ENCODE results near the gene CCDC88C.

- no peak for TF ChIP-seq EZH2phosphoT487 (IDR thresholded peaks at IDR 0.05; ENCODE audit: borderline replicate concordance, low read length)
- TF ChIP-seq CTCF (conservative IDR thresholded peaks at IDR 0.05; ENCODE audit: low read depth, low read length) = no peak
Observed at GRCh38 chr14:91341334-91341733, 76.3 kb downstream of the CCDC88C start.

Measured in PC-3 (cell line).